Neural cell (in vitro differentiated cells): Measurements from ENCODE around the gene CBFA2T2. TPM values are rescaled to one million over a fixed set of nuclear protein-coding genes. Genes with fewer than 3 reads are reported as not detected.

Source experiments
- H2AFZ ChIP-seq: fragments of 200-600, 300-800 bp; sonication (generic), shearing (Covaris generic); 2 replicates; pipeline ENCODE4 v1.6.0; 2014; ENCODE audit warnings: low read depth, mild to moderate bottlenecking, antibody characterized with exemption, low read length, moderate library complexity
- H3F3A ChIP-seq: fragments of 200-600 bp; shearing (Covaris generic); 2 replicates; pipeline ENCODE4 v1.6.1; 2016; ENCODE audit warnings: mild to moderate bottlenecking, moderate library complexity, mixed read lengths, antibody characterized with exemption, low read length; ENCODE audit not compliant: insufficient read depth, poor library complexity, severe bottlenecking
- H3K27ac ChIP-seq: fragments of 200-600, 300-800 bp; sonication (generic), shearing (Covaris generic); 2 replicates; pipeline ENCODE4 v1.5.1; 2014; ENCODE audit warnings: mild to moderate bottlenecking, low read length, moderate library complexity
- H3K27me3 ChIP-seq: fragments of 300-800, 200-600 bp; sonication (generic), shearing (Covaris generic); 2 replicates; pipeline ENCODE4 v1.6.0; 2014; ENCODE audit warnings: mild to moderate bottlenecking, low read depth, low read length, moderate library complexity; ENCODE audit not compliant: insufficient read depth
- H3K36me3 ChIP-seq: fragments of 300-800, 200-600 bp; sonication (generic), shearing (Covaris generic); 2 replicates; pipeline ENCODE4 v1.5.1; 2014; ENCODE audit warnings: mild to moderate bottlenecking, antibody characterized with exemption, low read length, moderate library complexity; ENCODE audit not compliant: insufficient read depth
- H3K4me2 ChIP-seq: fragments of 300-800, 200-600 bp; sonication (generic), shearing (Covaris generic); 2 replicates; pipeline ENCODE4 v1.6.0; 2014; ENCODE audit warnings: mild to moderate bottlenecking, low read length
- H3K4me3 ChIP-seq: fragments of 300-800, 200-600 bp; sonication (generic), shearing (Covaris generic); 2 replicates; pipeline ENCODE4 v1.5.1; 2014; ENCODE audit warnings: mild to moderate bottlenecking, low read length, moderate library complexity
- H3K79me2 ChIP-seq: fragments of 200-600 bp; shearing (Covaris generic); replicated peaks from 2 replicates; pipeline ENCODE4 v1.6.0; 2014; ENCODE audit warnings: mild to moderate bottlenecking, low read length, moderate library complexity; ENCODE audit not compliant: insufficient read depth
- H3K9ac ChIP-seq: fragments of 300-800, 200-600 bp; sonication (generic), shearing (Covaris generic); 2 replicates; pipeline ENCODE4 v1.6.1; 2016; ENCODE audit warnings: mild to moderate bottlenecking, low read length, mixed read lengths
- H3K9me2 ChIP-seq: fragments of 200-600 bp; shearing (Covaris generic); 2 replicates; pipeline ENCODE4 v1.6.1; 2016; ENCODE audit warnings: mild to moderate bottlenecking, low read length, mixed read lengths; ENCODE audit not compliant: insufficient read depth
- H3K9me3 ChIP-seq: fragments of 200-600, 300-800 bp; sonication (generic), shearing (Covaris generic); 2 replicates; pipeline ENCODE4 v1.6.1; 2016; ENCODE audit warnings: mild to moderate bottlenecking, mixed run types, low read length, moderate library complexity, mixed read lengths
- H4K20me1 ChIP-seq: fragments of 200-600 bp; shearing (Covaris generic); 2 replicates; pipeline ENCODE4 v1.6.1; 2016; ENCODE audit warnings: mild to moderate bottlenecking, mixed run types; ENCODE audit not compliant: insufficient read depth
- EP300 ChIP-seq: fragments of 450-650 bp; conservative IDR thresholded peaks from 2 replicates; pipeline ENCODE4 v1.6.1; 2014; ENCODE audit warnings: antibody characterized with exemption, mild to moderate bottlenecking, moderate library complexity; ENCODE audit not compliant: poor library complexity, severe bottlenecking
- EZH2 ChIP-seq: fragments of 200-600, 300-800 bp; shearing (Covaris generic), sonication (generic); IDR thresholded peaks from 2 replicates; pipeline ENCODE4 v1.6.1; 2014; ENCODE audit warnings: antibody characterized with exemption, low read length, borderline replicate concordance, mild to moderate bottlenecking; ENCODE audit not compliant: insufficient read depth, poor library complexity, severe bottlenecking
- MXI1 ChIP-seq: fragments of 450-650 bp; conservative IDR thresholded peaks from 2 replicates; pipeline ENCODE4 v1.6.1; 2014; ENCODE audit warnings: antibody characterized with exemption, mild to moderate bottlenecking; ENCODE audit not compliant: poor library complexity, severe bottlenecking
- POLR2AphosphoS5 ChIP-seq: IDR thresholded peaks from 2 replicates; pipeline ENCODE4 v1.6.1; 2012
- RAD21 ChIP-seq: fragments of 450-650 bp; conservative IDR thresholded peaks from 2 replicates; pipeline ENCODE4 v1.6.1; 2014; ENCODE audit warnings: antibody characterized with exemption, mild to moderate bottlenecking, moderate library complexity
- SMC3 ChIP-seq: fragments of 450-650 bp; conservative IDR thresholded peaks from 2 replicates; pipeline ENCODE4 v1.6.1; 2014; ENCODE audit warnings: antibody characterized with exemption, mild to moderate bottlenecking, moderate library complexity; ENCODE audit not compliant: poor library complexity
- TAF1 ChIP-seq: IDR thresholded peaks from 2 replicates; pipeline ENCODE4 v1.6.1; 2012; ENCODE audit warnings: low read depth
- polyA plus RNA-seq: library from polyadenylated mRNA; depleted of rRNA; stranded (reverse); fragments of >200 nt; gene quantifications from 2 replicates; pipeline ENCODE4 v1.2.3, GENCODE V29; 2014
- TF ChIP-seq, protein P1 (sequence below): fragments of 450-650 bp; IDR thresholded peaks from 2 replicates; pipeline ENCODE4 v1.5.1; 2014; ENCODE audit warnings: antibody characterized with exemption, mild to moderate bottlenecking, moderate library complexity; ENCODE audit not compliant: poor library complexity, severe bottlenecking
- TF ChIP-seq, protein P2 (sequence below): IDR thresholded peaks from 2 replicates; pipeline ENCODE4 v1.6.1; 2012; ENCODE audit warnings: borderline replicate concordance

CBFA2T2 gene
- polyA plus RNA-seq, 1 donor from 2014 or later = 15.9 TPM

DNA sequence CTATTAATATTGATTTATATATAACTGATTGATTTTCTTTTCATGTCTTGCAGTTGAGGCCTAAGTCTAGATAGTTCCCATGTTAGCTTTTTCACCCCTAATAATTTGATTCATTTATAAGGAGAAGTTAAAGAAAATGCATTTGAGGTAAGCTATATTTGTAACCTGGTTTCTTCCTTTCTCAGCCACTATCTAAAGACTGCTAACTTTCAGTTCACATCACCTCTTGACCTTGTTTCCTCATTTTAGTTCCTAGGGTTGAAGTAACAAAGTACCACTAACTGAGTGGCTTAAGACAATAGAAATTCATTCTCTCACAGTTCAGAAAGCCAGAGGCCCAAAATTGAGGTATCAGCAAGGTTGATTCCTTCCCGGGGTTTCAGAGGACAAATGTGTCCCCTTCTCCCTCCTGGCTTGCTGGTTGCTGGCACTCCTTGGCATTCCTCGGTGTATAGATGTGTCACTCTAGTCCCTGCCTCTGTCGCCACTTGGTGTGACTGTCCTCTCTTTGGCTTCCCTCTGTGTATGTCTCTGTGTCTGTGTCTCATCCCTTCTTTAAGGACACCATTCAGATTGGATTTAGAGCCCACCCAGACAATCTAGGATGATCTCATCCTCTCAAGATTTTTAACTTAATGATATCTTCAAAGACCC is 116.3 kb downstream of the CBFA2T2 start (continued):
- TF ChIP-seq EZH2 (no peak), EP300 (no peak), SMC3 (no peak)

DNA sequence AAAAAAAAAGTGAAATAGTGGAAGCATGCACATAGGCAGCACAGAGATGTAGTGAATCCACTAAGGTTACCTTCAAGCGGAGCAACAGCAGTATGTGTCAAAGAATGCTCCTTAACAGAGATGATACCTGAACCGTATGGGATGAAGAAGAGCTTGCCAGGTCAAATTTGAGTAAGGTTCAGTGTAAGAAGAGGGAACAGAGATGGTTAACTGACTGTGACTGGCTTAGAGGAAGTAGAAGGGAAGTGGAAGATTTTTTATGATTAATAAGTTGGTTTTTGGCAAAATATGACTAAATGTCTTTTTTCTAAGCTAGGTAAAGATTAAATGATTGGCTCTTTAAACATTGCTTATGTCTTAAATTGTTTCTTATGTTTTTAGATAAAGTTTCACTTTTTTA is 119.6 kb downstream of the CBFA2T2 start:
- Histone ChIP-seq H4K20me1 (no peaks in the 10 kb centered on the region), H3K36me3 (no peaks in the 10 kb centered on the region), H3K27me3 (no peaks in the 10 kb centered on the region), H3K27ac (no peak overlapping the region), H3K9me2 (no peaks in the 10 kb centered on the region), H3K4me3 (no peak overlapping the region), H2AFZ (no peak overlapping the region), H3K9ac (no peak overlapping the region), H3F3A (no peaks in the 10 kb centered on the region), H3K9me3 (no peaks in the 10 kb centered on the region), H3K79me2 (no peaks in the 10 kb centered on the region), H3K4me2 (no peak overlapping the region)
- TF ChIP-seq, protein P1, sequence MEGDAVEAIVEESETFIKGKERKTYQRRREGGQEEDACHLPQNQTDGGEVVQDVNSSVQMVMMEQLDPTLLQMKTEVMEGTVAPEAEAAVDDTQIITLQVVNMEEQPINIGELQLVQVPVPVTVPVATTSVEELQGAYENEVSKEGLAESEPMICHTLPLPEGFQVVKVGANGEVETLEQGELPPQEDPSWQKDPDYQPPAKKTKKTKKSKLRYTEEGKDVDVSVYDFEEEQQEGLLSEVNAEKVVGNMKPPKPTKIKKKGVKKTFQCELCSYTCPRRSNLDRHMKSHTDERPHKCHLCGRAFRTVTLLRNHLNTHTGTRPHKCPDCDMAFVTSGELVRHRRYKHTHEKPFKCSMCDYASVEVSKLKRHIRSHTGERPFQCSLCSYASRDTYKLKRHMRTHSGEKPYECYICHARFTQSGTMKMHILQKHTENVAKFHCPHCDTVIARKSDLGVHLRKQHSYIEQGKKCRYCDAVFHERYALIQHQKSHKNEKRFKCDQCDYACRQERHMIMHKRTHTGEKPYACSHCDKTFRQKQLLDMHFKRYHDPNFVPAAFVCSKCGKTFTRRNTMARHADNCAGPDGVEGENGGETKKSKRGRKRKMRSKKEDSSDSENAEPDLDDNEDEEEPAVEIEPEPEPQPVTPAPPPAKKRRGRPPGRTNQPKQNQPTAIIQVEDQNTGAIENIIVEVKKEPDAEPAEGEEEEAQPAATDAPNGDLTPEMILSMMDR = no peak
- TF ChIP-seq EZH2 = no peak
- TF ChIP-seq TAF1 = no peak
- no peak for TF ChIP-seq EP300
- TF ChIP-seq SMC3 = no peak
- no peak for TF ChIP-seq POLR2AphosphoS5
- no peak for TF ChIP-seq MXI1
- TF ChIP-seq, protein P2, sequence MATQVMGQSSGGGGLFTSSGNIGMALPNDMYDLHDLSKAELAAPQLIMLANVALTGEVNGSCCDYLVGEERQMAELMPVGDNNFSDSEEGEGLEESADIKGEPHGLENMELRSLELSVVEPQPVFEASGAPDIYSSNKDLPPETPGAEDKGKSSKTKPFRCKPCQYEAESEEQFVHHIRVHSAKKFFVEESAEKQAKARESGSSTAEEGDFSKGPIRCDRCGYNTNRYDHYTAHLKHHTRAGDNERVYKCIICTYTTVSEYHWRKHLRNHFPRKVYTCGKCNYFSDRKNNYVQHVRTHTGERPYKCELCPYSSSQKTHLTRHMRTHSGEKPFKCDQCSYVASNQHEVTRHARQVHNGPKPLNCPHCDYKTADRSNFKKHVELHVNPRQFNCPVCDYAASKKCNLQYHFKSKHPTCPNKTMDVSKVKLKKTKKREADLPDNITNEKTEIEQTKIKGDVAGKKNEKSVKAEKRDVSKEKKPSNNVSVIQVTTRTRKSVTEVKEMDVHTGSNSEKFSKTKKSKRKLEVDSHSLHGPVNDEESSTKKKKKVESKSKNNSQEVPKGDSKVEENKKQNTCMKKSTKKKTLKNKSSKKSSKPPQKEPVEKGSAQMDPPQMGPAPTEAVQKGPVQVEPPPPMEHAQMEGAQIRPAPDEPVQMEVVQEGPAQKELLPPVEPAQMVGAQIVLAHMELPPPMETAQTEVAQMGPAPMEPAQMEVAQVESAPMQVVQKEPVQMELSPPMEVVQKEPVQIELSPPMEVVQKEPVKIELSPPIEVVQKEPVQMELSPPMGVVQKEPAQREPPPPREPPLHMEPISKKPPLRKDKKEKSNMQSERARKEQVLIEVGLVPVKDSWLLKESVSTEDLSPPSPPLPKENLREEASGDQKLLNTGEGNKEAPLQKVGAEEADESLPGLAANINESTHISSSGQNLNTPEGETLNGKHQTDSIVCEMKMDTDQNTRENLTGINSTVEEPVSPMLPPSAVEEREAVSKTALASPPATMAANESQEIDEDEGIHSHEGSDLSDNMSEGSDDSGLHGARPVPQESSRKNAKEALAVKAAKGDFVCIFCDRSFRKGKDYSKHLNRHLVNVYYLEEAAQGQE = no peak
- TF ChIP-seq RAD21 = no peak

DNA sequence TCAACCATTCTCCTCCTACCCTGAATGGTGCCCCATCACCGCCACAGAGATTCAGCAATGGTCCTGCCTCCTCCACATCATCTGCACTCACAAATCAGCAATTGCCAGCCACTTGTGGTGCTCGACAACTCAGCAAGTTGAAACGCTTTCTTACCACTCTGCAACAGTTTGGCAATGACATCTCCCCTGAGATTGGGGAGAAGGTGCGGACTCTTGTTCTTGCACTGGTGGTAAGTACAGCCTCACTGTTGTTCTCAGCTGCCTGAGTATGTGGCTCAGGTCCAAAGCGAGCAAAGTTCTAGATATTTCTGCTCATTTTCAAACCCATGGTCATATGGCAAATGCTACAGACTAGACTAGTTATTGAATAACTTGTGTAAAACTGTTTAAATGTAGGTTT is 121.2 kb downstream of the CBFA2T2 start:
- TF ChIP-seq POLR2AphosphoS5 (no peak), EP300 (no peak), MXI1 (no peak), EZH2 (no peak), SMC3 (no peak), TAF1 (no peak), RAD21 (no peak)
- TF ChIP-seq, protein P1 = no peak
- TF ChIP-seq, protein P2 = no peak
- no peaks in the 10 kb centered on the region for H3K36me3 ChIP-seq
- no peak overlapping the region for H3K9ac ChIP-seq

More for the DNA sequence above, 121.2 kb downstream of the CBFA2T2 start:
- Histone ChIP-seq H4K20me1 (no peaks in the 10 kb centered on the region), H3K27ac (no peak overlapping the region), H2AFZ (no peak overlapping the region), H3K79me2 (no peaks in the 10 kb centered on the region), H3K4me3 (no peak overlapping the region), H3F3A (no peaks in the 10 kb centered on the region), H3K27me3 (no peaks in the 10 kb centered on the region), H3K4me2 (no peak overlapping the region), H3K9me3 (no peaks in the 10 kb centered on the region), H3K9me2 (no peaks in the 10 kb centered on the region)
